ENCODE measurements around the gene ELAVL1. TPM values are rescaled to one million over a fixed set of nuclear protein-coding genes. Genes with fewer than 3 reads are reported as not detected.

Gene ELAVL1
- total RNA-seq, 1 donor from 2014 or later: 116 TPM

GRCh38 chr19:7943444-7944176 is 61.8 kb downstream of the ELAVL1 start, which contains the start of gene TIMM44:
TSS of gene TIMM44 (minus strand) at chr19:7943666. CDS start at chr19:7943651, 15 bp downstream.
- peak; percentile 91 to 97 for DNase-seq (ENCODE audit: low spot score in 2 of 2, unreplicated experiment in 2 of 2)
- Mint-ChIP-seq H3K9me3 (no peaks in the 10 kb centered on the region), H3K27me3 (ENCODE audit: low read depth) (no peaks in the 10 kb centered on the region), H3K27ac (peak within 1 kb of the TSS; percentile 98), H3K4me1 (peaks cover 8% of the 10 kb centered on the region), H3K4me3 (peak within 1 kb of the TSS; percentile 90), H3K36me3 (peaks cover 14% of the 10 kb centered on the region)
- TF ChIP-seq CTCF (IDR thresholded peaks at IDR 0.05; ENCODE audit: unreplicated experiment): no peak

- Mint-ChIP-seq H3K27me3 (ENCODE audit: low read depth) (no peaks in the 10 kb centered on the region), H3K36me3 (peaks cover 14% of the 10 kb centered on the region), H3K9me3 (no peaks in the 10 kb centered on the region), H3K4me1 (peaks cover 8% of the 10 kb centered on the region), H3K27ac (peak overlapping the region; percentile 98), H3K4me3 (peak overlapping the region; percentile 90)
- TF ChIP-seq CTCF (IDR thresholded peaks at IDR 0.05; ENCODE audit: unreplicated experiment): no peak
- DNase-seq (ENCODE audit: low spot score in 2 of 2, unreplicated experiment in 2 of 2): no peak
These were observed 62.4 kb downstream of the ELAVL1 start for GRCh38 chr19:7942981-7943443.

GRCh38 chr19:7941895-7942596 is 63.4 kb downstream of the ELAVL1 start:
- Mint-ChIP-seq H3K4me3 (peak overlapping the region; percentile 90), H3K27ac (peak overlapping the region; percentile 98), H3K36me3 (peaks cover 14% of the 10 kb centered on the region), H3K27me3 (ENCODE audit: low read depth) (no peaks in the 10 kb centered on the region), H3K9me3 (no peaks in the 10 kb centered on the region), H3K4me1 (peaks cover 8% of the 10 kb centered on the region)
- no peak for TF ChIP-seq CTCF (IDR thresholded peaks at IDR 0.05; ENCODE audit: unreplicated experiment)
- no peak for DNase-seq (ENCODE audit: low spot score in 2 of 2, unreplicated experiment in 2 of 2)

- no peak for TF ChIP-seq CTCF (IDR thresholded peaks at IDR 0.05; ENCODE audit: unreplicated experiment)
- H3K4me3 Mint-ChIP-seq: peak overlapping the region; percentile 39
These were observed 64.6 kb downstream of the ELAVL1 start for GRCh38 chr19:7940841-7941240.

GRCh38 chr19:7934766-7935165 is 70.7 kb downstream of the ELAVL1 start:
- no peak for DNase-seq (ENCODE audit: low spot score in 2 of 2, unreplicated experiment in 2 of 2)
- TF ChIP-seq CTCF (IDR thresholded peaks at IDR 0.05; ENCODE audit: unreplicated experiment): no peak
- H3K36me3 Mint-ChIP-seq: peaks cover 9% of the 10 kb centered on the region
- no peak overlapping the region for H3K4me3 Mint-ChIP-seq
- H3K9me3 Mint-ChIP-seq: no peaks in the 10 kb centered on the region
- H3K27ac Mint-ChIP-seq: no peak overlapping the region
- no peaks in the 10 kb centered on the region for H3K4me1 Mint-ChIP-seq
- no peaks in the 10 kb centered on the region for H3K27me3 Mint-ChIP-seq (ENCODE audit: low read depth)

More at GRCh38 chr19:7940841-7941240, 64.6 kb downstream of the ELAVL1 start:
- peaks cover 14% of the 10 kb centered on the region for H3K36me3 Mint-ChIP-seq
- H3K27me3 Mint-ChIP-seq (ENCODE audit: low read depth): no peaks in the 10 kb centered on the region
- H3K9me3 Mint-ChIP-seq: no peaks in the 10 kb centered on the region
- DNase-seq (ENCODE audit: low spot score in 2 of 2, unreplicated experiment in 2 of 2): no peak
- no peak overlapping the region for H3K27ac Mint-ChIP-seq
- peaks cover 8% of the 10 kb centered on the region for H3K4me1 Mint-ChIP-seq
